OCI-LY1 (cell line): ENCODE results near the gene FN3K.

Experiments
- H2AFZ ChIP-seq: fragments of 200-600 bp; sonication (generic), shearing (Covaris generic); 2 replicates; pipeline ENCODE4 v1.6.0; 2014; ENCODE audit warnings: antibody characterized with exemption, mild to moderate bottlenecking, low read length
- H3F3A ChIP-seq: fragments of 200-600 bp; sonication (generic), shearing (Covaris generic); 2 replicates; pipeline ENCODE4 v1.6.0; 2014; ENCODE audit warnings: mild to moderate bottlenecking, antibody characterized with exemption, low read length, moderate library complexity; ENCODE audit not compliant: insufficient read depth
- H3K27ac ChIP-seq: fragments of 200-600 bp; sonication (generic); 2 replicates; pipeline ENCODE4 v1.5.1; 2014; ENCODE audit warnings: low read length, mixed run types, mild to moderate bottlenecking, low read depth; ENCODE audit not compliant: poor library complexity, severe bottlenecking
- H3K27me3 ChIP-seq: fragments of 200-600 bp; sonication (generic); 2 replicates; pipeline ENCODE4 v1.6.0; 2014; ENCODE audit warnings: antibody characterized with exemption, mild to moderate bottlenecking, low read length, moderate library complexity; ENCODE audit not compliant: insufficient read depth
- H3K36me3 ChIP-seq: fragments of 200-600 bp; sonication (generic); 2 replicates; pipeline ENCODE4 v1.6.1; 2014; ENCODE audit warnings: mild to moderate bottlenecking, antibody characterized with exemption, low read length, moderate library complexity, mixed read lengths; ENCODE audit not compliant: insufficient read depth
- H3K4me1 ChIP-seq: fragments of 200-600 bp; sonication (generic); 2 replicates; pipeline ENCODE4 v1.5.1; 2014; ENCODE audit warnings: mild to moderate bottlenecking, low read length, moderate library complexity; ENCODE audit not compliant: insufficient read depth, severe bottlenecking
- H3K4me2 ChIP-seq: fragments of 200-600 bp; sonication (generic), shearing (Covaris generic); 2 replicates; pipeline ENCODE4 v1.6.1; 2014; ENCODE audit warnings: low read length
- H3K4me3 ChIP-seq: fragments of 200-600 bp; sonication (generic); 2 replicates; pipeline ENCODE4 v1.5.1; 2014; ENCODE audit warnings: low read length, low read depth, mild to moderate bottlenecking, mixed read lengths; ENCODE audit not compliant: poor library complexity, severe bottlenecking
- H3K79me2 ChIP-seq: fragments of 200-600 bp; shearing (Covaris generic); 2 replicates; pipeline ENCODE4 v1.6.1; 2016; ENCODE audit warnings: mixed run types, low read length, mixed read lengths; ENCODE audit not compliant: insufficient read depth
- H3K9ac ChIP-seq: fragments of 200-600 bp; sonication (generic), shearing (Covaris generic); 2 replicates; pipeline ENCODE4 v1.6.1; 2014; ENCODE audit warnings: mild to moderate bottlenecking, low read length, mixed read lengths
- H3K9me2 ChIP-seq: fragments of 200-600 bp; sonication (generic), shearing (Covaris generic); 2 replicates; pipeline ENCODE4 v1.6.1; 2014; ENCODE audit warnings: low read depth, mild to moderate bottlenecking, low read length, mixed read lengths
- H3K9me3 ChIP-seq: fragments of 200-600 bp; shearing (Covaris generic); 2 replicates; pipeline ENCODE4 v1.6.1; 2014; ENCODE audit warnings: low read length, mixed read lengths
- H4K20me1 ChIP-seq: fragments of 200-600 bp; sonication (generic), shearing (Covaris generic); 2 replicates; pipeline ENCODE4 v1.6.0; 2016; ENCODE audit warnings: mild to moderate bottlenecking, low read length; ENCODE audit not compliant: insufficient read depth
- EZH2 ChIP-seq: fragments of 200-600 bp; sonication (generic), shearing (Covaris generic); IDR thresholded peaks from 2 replicates; pipeline ENCODE4 v1.8.0; 2017; ENCODE audit warnings: borderline replicate concordance, mixed run types, mild to moderate bottlenecking, antibody characterized with exemption, low read length, moderate library complexity, mixed read lengths
- TF ChIP-seq, protein P1 (sequence below): fragments of 200-600 bp; sonication (generic), shearing (Covaris generic); IDR thresholded peaks from 2 replicates; pipeline ENCODE4 v1.5.1; 2017; ENCODE audit warnings: mild to moderate bottlenecking, antibody characterized with exemption, low read length, moderate library complexity, mixed read lengths

The FN3K gene

GRCh38 chr17:82691714-82692113 is 43.7 kb upstream of the FN3K start:
- peaks cover 16% of the 10 kb centered on the region for H3K9me3 ChIP-seq
- no peaks in the 10 kb centered on the region for H3K79me2 ChIP-seq
- no peak overlapping the region for H2AFZ ChIP-seq
- no peaks in the 10 kb centered on the region for H3F3A ChIP-seq
- TF ChIP-seq EZH2: no peak
- TF ChIP-seq, protein P1, sequence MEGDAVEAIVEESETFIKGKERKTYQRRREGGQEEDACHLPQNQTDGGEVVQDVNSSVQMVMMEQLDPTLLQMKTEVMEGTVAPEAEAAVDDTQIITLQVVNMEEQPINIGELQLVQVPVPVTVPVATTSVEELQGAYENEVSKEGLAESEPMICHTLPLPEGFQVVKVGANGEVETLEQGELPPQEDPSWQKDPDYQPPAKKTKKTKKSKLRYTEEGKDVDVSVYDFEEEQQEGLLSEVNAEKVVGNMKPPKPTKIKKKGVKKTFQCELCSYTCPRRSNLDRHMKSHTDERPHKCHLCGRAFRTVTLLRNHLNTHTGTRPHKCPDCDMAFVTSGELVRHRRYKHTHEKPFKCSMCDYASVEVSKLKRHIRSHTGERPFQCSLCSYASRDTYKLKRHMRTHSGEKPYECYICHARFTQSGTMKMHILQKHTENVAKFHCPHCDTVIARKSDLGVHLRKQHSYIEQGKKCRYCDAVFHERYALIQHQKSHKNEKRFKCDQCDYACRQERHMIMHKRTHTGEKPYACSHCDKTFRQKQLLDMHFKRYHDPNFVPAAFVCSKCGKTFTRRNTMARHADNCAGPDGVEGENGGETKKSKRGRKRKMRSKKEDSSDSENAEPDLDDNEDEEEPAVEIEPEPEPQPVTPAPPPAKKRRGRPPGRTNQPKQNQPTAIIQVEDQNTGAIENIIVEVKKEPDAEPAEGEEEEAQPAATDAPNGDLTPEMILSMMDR: no peak
- H3K9ac ChIP-seq: no peak overlapping the region
- peaks cover 9% of the 10 kb centered on the region; the same call in 1 of the 2 replicates for H3K36me3 ChIP-seq
- H3K4me1 ChIP-seq: no peaks in the 10 kb centered on the region
- H3K4me3 ChIP-seq: no peak overlapping the region
- no peak overlapping the region for H3K4me2 ChIP-seq
- peaks cover 9% of the 10 kb centered on the region for H3K27me3 ChIP-seq
- no peaks in the 10 kb centered on the region for H3K9me2 ChIP-seq
- H4K20me1 ChIP-seq: no peaks in the 10 kb centered on the region
- no peak overlapping the region for H3K27ac ChIP-seq

DNA sequence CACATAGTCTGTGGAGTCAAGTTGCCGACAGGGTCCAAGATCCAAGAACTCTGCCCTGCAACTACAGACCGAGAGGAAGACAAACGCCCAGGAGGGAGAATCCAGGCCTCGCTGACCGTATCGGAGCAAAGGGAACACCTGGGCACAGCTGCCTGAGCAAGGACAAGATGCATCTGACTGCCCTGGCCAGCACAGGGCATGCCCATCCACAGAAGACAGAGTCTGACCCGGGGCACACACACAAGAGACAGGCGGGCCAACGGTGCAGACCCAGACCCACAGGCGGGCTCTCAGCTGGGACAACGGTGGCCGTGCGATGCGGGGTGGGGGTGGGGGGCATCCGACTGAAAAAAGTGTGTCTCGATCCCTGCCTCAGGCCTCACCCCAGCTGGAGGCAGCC is 43.1 kb upstream of the FN3K start:
- peaks cover 9% of the 10 kb centered on the region; the same call in 1 of the 2 replicates for H3K36me3 ChIP-seq
- H3K79me2 ChIP-seq: no peaks in the 10 kb centered on the region
- H4K20me1 ChIP-seq: no peaks in the 10 kb centered on the region
- no peaks in the 10 kb centered on the region for H3F3A ChIP-seq
- H3K27me3 ChIP-seq: peaks cover 9% of the 10 kb centered on the region
- no peak for TF ChIP-seq EZH2
- TF ChIP-seq, protein P1: no peak
- no peak overlapping the region for H2AFZ ChIP-seq
- no peak overlapping the region for H3K4me3 ChIP-seq
- H3K4me1 ChIP-seq: no peaks in the 10 kb centered on the region
- no peak overlapping the region for H3K9ac ChIP-seq
- H3K9me2 ChIP-seq: no peaks in the 10 kb centered on the region
- H3K9me3 ChIP-seq: peaks cover 16% of the 10 kb centered on the region
- H3K27ac ChIP-seq: no peak overlapping the region
- no peak overlapping the region for H3K4me2 ChIP-seq

- H3K4me2 ChIP-seq: no peak overlapping the region
- peaks cover 5% of the 10 kb centered on the region for H3K4me1 ChIP-seq
- no peaks in the 10 kb centered on the region for H3K79me2 ChIP-seq
- no peaks in the 10 kb centered on the region for H3K9me2 ChIP-seq
- H3K27ac ChIP-seq: no peak overlapping the region
- H3K4me3 ChIP-seq: no peak overlapping the region
- H3K9ac ChIP-seq: no peak overlapping the region
- peaks cover 16% of the 10 kb centered on the region for H3K9me3 ChIP-seq
- peaks cover 9% of the 10 kb centered on the region; the same call in 1 of the 2 replicates for H3K36me3 ChIP-seq
- no peak for TF ChIP-seq EZH2
- TF ChIP-seq, protein P1: no peak
- H2AFZ ChIP-seq: no peak overlapping the region
- no peaks in the 10 kb centered on the region for H4K20me1 ChIP-seq
- no peaks in the 10 kb centered on the region for H3F3A ChIP-seq
- peaks cover 9% of the 10 kb centered on the region for H3K27me3 ChIP-seq
Observed at GRCh38 chr17:82693168-82693867, 42.1 kb upstream of the FN3K start.
